GM19023 (cell line): ENCODE results near the gene TULP1.

Experiments
- ATAC-seq: cut with Tn5 transposase; IDR thresholded peaks from one replicate; pipeline ENCODE4 v1.9.1; 2021; ENCODE audit warnings: mild to moderate bottlenecking, moderate library complexity; ENCODE audit not compliant: unreplicated experiment

TULP1 gene

GRCh38 chr6:35485402-35485877 lies 27.3 kb downstream of the TULP1 start:
- no peak for ATAC-seq

DNA sequence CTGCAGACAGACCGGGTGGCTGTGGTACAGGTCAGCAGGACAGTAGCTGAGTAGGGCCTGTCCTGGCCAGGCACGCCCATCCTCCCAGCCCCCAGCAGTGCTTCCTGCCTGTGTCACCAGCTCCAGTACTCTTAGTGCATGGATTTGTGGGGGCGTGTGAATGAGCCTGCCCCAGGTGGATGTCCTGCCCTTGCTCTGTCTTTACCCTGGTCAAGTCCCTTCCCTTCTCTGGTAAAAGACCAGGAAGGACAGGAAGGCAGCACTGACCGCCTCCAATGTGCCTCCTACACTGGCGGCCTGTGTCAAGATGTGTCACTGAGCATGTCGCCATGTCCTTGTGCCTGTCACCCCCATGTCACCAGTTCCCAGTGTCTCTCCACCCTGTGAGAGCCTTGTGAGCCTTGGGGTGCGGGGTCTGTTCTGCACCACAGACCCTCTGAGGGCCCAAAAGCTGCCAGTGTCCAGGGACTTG lies 27.7 kb downstream of the TULP1 start:
- no peak for ATAC-seq

- ATAC-seq, result no peak
Observed at GRCh38 chr6:35483893-35484645, 28.6 kb downstream of the TULP1 start.

DNA sequence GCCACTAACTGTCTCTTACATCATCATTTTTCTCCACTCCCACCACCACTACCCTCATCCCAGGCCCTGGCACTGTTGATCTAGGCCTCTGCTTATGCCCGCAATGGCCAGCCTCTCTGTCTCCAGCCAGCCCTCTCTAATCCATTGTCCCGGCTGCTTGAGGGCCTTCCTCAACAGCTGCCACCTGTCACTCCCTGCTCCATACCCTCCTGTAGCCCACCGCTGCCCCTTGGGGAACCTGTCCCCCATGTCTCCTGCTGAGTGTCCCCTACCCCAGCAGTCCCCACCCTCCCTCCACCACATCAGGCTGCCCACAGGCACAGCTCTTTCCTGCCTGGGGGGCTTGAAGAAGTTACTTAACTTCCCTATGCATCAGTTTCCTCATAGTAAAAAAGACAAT lies 29.2 kb downstream of the TULP1 start:
- ATAC-seq, result no peak

GRCh38 chr6:35483062-35483461 lies 29.6 kb downstream of the TULP1 start:
- ATAC-seq, result no peak

- ATAC-seq, result no peak
Observed at GRCh38 chr6:35481226-35481625, 31.5 kb downstream of the TULP1 start.

DNA sequence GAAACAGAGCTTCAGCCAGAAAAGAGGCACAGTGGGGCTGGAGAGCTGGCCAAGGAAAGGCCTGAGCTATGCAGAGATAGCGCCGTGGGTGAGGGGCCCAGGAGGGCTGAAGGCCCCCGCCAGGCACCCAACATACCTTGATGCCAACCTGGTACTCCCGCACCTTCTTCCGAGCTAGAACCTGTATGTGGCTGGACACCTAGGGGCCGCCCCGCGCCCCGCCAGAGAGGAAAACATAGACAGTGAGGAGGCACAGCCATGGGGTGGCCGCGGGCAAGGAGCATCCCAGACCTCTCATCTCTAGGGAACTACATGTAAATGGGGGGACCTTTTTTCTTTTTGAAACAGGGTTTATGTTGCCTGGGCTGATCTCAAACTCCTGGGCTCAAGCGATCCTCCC lies 32.5 kb downstream of the TULP1 start:
- ATAC-seq, result no peak

DNA sequence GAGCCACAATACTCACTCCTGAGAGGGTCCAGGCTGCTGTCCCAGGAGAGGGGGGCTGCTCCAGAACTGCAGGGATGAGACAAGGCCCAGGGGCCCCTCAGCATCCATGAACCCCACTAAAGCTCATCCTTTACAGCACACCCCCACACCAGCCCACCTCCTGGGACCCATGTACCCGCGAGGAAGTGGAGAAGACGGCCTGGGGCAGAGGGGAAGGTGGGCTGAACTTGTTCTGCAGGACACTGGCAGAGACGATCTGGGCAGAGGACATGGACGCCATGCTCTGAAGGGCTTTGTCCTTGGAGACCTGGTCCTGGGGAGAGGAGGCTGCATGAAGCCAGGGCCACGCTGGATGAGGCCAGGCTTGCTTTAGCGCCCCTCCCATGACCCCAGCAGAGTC lies 34.4 kb downstream of the TULP1 start:
- ATAC-seq, result no peak

- ATAC-seq, result no peak
Observed at GRCh38 chr6:35477551-35478179, 35.0 kb downstream of the TULP1 start.

GRCh38 chr6:35477028-35477427 lies 35.7 kb downstream of the TULP1 start:
- ATAC-seq, result no peak

DNA sequence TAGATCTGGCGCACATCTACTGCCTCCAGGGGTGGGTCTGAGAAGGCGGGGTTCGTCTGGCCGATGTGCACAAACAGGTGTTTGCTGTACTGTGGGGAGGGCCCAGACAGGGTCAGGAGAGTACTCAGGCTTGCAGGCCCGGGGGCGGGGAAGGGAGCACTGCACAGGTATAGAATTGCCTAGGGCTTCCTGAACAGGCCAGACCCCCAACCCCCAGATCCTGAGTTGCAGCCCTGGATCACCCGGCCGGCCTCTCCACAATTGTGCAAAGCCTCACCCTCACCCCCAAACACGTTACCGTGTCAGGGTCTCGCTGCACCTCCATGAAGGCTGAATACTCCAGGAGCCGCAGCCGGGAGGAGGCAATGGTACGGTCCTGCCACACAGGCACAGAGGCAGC lies 36.7 kb downstream of the TULP1 start:
- ATAC-seq, result no peak

GRCh38 chr6:35475573-35475972 lies 37.1 kb downstream of the TULP1 start:
- no peak for ATAC-seq

DNA sequence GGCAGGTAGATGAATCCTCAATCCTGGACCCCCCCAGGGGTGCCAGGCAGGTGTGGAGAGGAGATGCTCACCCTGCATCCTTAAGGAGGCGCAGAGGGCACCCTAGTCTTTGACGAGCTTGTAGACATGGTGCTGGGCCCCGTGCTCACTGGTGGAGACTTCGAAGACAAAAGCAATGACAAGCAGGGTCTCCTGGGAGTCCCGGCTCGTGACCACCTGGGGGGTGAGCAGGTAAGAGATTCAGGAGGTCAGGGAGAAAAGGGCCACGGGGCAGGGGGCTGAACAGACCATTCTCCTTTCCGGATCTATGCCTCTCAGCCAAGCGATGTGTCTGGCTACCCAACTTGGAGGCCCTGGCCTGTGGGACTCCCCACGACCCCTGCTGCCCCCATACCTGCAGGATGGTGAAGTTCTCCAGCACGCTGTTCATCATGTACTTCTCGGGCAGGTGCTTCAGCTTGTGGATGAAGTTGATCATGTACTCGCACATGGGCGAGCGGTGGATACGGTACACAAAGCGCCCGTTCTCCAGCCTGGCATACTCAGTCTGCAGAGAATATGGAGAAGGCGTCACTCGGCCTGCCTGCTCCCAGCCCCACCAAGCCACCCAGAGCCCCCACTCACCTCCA lies 37.6 kb downstream of the TULP1 start:
- no peak for ATAC-seq

DNA sequence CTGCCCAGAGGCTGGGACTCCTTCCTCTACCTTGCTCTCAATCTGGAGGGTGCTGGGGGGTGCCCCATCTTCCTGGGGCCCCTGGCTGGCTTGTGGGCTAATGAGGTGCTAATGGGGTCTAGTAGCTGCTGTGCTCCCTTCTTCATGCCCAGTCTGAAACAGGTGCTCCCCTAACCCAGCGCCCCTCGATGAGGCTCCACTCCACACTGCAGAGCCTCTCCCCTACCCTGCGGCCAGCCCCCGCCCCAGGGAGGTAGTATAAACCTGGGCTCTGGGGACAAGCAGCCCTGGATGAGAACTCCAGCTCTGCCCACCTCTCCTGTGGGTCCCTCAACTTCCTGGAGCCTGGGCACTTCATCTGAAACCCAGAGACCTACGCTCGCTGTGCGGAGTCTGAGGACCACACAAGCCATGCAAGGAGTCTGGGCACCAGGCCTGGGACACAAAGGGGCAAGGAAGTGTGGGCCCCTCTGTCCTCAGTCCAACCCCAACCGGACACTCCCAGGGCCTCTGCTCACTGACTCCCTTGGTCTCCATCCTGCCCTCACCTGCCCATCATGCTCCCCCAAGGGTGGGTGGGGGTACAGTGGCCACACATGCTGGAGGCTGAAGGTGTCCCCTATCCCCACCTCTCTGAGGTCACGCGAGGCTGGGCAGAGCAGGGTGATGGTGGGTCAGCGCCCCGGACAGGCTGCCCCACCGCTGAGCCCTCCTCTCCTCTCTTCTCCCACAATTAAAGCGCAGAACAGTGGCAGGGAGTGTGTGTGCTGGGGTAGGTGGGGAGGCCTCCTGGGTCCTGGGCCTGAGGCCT lies 38.4 kb downstream of the TULP1 start:
- no peak for ATAC-seq

- no peak for ATAC-seq
Observed at GRCh38 chr6:35473850-35474130, 38.9 kb downstream of the TULP1 start.

DNA sequence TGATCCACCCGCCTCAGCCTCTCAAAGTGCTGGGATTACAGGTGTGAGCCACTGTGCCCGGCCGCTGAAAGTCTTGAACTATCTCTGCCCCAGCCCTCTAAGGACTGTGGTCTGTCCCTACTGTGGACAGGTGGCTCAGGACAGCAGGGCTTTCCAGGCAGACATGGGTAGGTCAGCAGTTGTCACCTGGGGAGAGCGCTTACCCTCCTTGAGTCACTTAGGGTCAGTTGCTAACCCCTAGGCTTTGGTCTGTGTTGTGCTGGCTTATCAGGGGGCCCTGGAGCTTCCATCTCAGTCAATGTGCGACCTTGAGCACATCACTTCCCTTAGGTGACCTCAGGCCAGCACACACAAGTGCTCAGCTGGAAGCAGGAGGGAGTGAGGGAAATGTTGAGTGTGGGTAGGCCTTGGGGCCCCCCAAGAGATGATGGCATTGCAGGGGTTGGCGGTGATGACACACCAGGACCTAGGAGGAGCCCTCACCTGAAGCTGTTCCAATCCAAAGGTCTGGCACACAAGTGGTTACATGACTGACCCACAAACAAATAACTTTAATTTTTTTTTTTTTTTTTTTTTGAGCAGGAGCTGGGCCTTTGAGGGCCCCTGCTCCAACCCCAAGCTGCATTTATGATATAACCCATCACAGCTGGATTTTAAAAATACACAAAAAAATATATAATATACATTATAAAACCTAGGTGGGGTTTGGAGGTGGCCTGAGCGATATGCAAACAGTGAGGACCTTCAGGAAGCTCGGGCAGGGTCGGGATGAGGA lies 39.4 kb downstream of the TULP1 start:
- no peak for ATAC-seq

- ATAC-seq, result no peak
Observed at GRCh38 chr6:35471836-35472345, 40.8 kb downstream of the TULP1 start.

DNA sequence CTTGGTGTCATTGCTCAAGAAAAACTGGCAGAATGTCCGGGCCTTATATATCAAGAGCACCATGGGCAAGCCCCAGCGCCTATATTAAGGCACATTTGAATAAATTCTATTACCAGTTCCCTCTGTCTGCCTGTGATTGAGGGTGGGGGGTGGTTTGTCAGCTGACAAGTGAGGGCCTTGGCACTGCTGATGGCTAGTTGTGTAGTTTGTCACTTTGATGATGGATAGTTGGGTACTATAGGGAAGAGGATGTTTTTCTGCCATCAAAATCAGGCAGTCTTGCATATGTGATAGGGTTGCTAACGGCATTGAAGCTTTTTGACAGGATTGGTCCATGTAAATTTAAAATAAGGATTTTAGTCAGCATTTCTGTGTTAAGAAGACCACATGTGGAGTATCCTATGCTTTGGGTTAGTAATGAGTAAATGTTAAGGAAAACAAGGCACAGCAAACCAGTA lies 42.0 kb downstream of the TULP1 start:
- ATAC-seq, result no peak

DNA sequence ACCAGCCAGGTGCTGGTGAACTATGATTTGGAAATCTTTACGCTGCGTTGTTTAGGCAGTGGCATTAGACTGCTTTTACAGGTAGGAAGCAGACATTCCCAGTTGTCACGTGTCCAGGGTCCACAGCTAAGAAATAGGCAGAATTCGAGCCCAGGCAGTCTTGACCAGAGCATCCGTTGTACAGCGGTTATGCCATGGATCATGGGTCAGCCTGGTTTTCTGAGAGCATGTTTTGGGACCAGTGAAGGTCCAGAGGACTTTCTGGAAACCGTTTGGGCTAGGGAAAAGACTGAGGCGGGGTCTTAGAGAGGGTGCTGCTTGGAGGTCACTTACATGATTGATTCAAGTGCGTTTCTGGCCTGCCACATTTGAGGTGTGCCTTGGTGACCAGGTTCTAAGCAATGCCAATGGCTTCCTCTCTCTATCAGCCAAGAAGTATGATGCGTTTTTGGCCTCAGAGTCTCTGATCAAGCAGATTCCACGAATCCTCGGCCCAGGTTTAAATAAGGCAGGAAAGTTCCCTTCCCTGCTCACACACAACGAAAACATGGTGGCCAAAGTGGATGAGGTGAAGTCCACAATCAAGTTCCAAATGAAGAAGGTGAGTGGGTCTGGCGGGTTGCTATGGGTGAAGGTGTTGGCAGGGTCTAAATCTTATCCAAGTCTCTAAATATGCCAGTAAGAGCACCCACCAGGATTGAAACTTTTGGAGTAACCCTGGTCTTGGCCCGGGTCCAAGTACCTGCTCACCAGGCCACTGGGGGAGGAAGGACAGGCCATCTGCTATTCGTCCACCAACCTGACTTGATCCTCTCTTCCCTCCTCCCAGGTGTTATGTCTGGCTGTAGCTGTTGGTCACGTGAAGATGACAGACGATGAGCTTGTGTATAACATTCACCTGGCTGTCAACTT lies 42.7 kb downstream of the TULP1 start:
- ATAC-seq, result no peak
